HG02588 (cell line): ENCODE data around the gene B3GNT7.
"Not testable (repeated sequence)": the region's sequence is repeated elsewhere in the genome, so short reads cannot be mapped to it uniquely, and the experiment has no call there.

ENCODE experiments used
- ATAC-seq: cut with Tn5 transposase; IDR thresholded peaks from one replicate; pipeline ENCODE4 v1.9.1; 2021; ENCODE audit warnings: mild to moderate bottlenecking, moderate library complexity; ENCODE audit not compliant: unreplicated experiment

B3GNT7 gene

DNA sequence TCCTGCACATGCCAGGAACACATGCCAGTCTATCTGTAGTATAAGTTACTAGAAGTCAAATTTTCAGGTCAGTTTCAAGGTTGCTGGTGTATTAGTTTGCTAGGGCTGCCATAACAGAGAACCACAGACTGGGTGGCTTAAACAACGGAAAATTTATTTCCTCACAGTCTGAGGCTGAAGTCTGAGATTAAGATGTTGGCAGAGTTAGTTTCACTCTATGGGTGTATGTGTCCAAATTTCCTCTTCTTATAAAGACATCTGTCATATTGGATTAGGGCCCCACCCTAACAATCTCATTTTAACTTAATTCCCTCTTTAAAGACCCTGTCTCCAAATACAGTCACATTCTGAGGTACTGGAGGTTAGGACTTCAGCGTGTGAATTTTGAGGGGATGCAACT, 26.5 kb downstream of the B3GNT7 start:
- no peak for ATAC-seq

DNA sequence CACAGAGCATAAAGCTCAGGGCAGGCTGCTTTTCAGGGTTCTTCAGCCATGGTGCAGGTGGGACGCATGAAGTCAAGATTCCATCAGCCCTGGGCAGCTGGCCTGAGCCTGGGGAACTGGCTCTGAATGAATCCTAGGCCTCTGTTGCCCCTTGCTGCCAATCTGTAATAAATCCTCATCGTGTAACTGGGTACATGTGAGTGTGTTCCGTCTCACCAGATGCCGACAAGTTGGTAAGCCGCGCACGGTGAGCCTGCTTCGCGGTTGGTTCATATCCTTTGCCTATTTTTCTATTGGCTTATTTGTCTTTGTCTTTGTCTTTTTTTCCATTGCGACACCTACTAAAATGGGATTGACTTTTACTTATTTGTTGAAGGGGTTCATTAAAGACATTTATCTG, 27.7 kb downstream of the B3GNT7 start:
- ATAC-seq: no peak

DNA sequence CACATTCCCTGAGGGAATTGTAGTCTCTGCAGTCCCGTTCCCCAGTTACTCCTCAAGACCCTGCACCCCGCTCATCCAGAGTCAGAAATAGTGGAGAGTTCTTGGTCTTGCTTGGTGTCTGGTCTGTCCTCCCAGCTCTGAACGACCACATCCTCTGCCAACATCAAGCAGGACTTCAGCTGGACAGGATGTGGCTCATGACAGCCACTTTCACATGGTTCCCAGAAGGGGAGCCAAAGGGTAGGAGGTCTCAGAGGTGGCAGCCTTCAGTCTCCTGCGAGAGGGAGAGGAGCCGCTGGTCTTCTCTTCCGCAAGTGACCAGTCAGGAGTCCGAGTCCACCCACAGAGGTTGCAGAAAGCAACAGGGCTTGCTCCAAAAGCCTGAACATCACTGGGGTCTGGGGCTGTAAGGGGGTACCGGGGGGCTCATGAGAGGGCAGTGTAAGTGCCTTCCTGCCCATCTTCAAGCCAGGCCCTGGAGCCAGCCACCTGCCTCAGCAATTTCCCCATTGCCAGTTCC, 29.8 kb downstream of the B3GNT7 start:
- no peak for ATAC-seq

DNA sequence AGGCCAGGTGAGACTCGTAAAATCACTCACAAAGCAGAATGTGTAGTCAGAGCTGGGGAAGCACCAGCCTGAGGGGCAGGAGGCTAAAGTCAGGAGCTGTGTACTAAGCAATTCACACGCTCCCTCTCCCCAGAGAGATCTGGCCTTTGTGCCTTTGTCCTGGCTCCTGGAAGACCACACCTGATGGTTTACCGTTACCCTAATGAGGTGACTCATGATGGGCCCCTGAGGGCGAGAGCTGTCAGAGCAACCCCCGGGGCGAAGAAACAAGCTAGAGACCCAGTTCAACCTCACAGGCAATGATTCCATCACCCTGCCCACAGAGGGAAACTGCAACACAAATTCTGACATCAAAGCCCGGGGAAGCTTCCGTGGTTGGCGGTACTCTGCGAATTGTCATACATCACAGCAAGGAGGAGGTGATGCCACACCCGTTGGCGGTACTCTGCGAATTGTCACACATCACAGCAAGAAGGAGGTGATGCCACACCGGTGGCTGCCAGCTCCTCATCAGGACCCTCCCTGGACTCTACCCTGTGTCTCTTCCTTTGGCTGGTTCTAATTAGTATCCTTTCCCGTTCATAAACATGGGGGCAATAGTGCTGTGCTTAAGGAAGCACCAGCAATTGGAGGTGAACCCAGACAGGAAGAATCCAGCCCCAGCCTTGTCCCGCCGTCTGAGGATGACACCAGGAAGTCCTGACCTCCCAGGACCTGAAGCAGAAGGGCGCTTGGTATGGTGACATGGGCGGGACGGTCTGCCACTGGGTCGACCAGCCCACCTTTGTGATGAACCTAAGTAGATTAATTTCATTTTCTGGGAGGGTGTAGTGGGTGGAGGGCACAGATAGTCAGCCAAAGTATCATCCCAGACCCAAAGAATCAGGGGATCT, 30.5 kb downstream of the B3GNT7 start:
- ATAC-seq: no peak

DNA sequence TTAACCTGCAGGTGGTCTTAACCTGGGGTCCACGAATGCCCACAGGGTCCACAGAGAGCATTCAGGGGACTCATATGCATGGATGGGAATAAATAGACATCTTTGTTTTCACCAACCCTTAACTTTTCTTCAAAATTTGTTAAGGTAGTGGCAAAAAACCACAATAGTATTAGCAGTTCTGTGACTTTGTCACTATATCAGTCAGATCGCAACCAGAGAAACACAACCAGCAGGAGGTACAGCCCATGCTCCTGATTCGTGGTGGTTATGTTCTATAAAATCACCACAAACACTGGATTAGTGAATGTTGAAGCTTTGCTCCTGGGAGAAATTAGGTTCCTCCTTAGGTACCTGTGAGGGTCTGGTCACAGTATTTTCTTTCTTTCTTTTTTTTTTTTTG, 31.6 kb downstream of the B3GNT7 start:
- no peak for ATAC-seq

DNA sequence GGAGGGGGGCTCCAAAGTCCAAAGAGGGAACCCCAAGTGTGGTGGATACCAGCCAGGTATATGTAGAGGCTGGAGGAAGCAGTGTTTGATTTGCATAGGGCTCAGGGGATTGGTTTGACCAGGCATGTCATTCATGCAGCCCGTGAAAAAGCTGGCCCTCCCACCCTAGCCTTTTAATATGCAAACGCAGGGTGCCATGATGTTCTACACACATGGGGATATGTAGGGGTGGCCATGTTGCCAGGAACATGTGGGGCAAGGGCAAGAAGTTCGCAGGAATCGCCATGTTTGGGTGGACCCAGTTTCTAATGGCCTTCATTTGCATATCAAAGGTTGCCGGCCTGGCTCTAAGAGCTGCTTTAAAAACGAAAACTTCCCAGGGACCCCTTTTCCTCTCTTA, 33.6 kb downstream of the B3GNT7 start:
- no peak for ATAC-seq

DNA sequence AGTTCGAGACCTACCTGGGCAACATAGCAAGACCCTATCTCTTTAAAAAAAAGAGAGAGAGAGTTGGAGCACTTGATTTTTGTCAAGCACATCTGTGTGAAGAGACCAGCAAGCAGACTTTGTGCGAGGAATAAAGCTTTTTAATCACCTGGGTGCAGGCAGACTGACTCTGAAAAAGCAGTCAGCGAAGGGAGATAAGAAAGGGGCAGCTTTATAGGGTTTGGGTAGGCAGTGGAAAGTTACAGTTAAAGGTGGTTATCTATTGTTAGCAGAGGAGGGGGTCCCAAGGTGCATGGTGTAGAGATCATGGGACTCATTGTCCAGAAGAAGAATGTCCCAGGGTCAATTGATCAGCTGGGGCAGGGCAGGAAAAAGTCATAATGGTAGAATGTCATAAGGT, 34.4 kb downstream of the B3GNT7 start:
- no peak for ATAC-seq

DNA sequence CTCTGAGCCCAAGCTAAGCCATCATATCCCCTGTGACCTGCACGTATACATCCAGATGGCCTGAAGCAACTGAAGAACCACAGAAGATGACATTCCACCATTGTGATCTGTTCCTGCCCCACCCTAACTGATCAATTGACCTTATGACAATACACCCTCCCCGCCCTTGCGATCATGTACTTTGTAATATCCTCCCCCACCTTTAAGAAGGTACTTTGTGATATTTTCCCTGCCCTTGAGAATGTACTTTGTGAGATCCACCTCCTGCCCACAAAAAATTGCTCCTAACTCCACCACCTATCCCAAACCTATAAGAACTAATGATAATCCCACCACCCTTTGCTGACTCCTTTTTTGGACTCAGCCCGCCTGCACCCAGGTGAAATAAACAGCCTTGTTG, 34.9 kb downstream of the B3GNT7 start:
- ATAC-seq: not testable (repeated sequence)

DNA sequence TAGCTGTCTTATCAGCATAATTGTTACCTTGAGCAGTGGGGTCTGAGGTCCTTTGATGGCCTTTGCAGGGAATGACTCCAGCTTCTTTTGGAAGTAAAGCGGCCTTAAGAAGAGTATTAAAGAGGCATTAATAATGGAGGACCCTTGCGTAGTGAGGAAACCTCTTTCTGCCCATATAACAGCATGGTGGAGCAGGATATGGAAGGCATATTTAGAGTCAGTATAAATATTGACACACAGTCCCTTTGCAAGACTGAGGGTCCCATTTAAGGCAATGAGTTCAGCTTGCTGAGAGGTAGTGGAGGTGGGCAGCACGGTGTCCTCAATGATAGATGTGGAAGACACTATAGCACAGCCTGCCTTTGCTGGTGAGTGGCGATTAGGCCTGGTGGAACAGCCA, 36.1 kb downstream of the B3GNT7 start:
- no peak for ATAC-seq

DNA sequence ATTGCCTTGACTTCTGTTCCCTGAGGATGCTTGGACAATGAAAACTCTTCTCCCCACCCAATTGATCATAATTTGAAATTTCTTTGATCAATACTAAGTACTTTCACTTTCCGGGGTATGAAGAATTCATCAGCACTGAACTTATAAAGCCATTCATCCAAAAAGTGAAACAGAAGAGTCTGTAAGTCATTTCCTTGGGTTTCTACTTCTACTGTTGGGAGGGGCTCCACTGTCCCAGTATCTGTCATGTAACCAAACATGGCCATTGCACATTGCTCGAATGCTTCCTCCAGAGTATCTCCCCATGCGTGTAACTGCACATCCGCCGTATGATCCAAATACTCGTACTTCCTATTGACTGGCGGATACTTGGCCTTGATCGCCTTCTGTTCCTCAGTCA, 38.5 kb downstream of the B3GNT7 start:
- ATAC-seq: no peak

DNA sequence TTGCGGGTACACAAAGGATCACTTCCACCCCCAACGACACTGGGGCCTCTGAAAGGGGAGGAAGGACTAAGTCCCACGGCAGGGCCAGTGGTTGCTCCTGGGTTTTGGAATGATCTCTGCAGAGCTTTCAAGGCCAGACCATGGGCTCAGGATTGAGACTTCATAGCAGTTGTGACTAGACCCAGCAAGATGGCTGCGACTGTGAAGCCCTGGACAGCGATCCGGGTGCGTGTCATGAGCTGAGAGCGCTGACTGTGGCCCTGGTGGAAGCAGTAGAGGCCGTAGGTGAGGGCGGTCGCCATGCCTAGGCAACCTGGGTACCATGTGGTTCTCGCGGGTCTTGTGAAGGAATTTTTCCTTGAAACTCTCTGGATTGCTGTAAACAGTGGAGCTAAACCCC, 41.4 kb downstream of the B3GNT7 start:
- ATAC-seq: no peak

DNA sequence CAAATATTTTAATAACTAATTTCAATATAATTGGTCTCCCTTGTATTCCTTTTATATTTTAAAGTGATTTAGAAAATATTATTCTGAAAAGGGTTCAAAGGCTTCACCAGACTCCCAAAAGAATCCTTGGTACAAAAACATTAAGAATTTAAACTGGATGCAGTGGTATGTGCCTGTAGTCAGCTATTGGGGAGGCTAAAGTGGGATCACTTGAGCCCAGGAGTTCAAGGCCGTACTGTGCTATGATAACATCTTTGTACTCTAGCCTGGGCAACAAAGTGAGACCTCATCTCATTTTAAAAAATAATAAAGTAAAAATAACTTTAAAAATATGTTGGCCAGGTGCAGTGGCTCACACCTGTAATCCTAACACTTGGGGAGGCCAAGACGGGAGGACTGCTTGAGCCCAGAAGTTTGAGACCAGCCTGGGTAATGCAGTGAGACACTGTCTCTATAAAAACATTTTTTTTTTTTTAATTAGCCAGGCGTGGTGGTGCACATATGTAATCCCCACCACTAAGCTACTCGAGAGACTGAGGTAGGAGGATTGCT, 54.1 kb downstream of the B3GNT7 start:
- ATAC-seq: no peak

DNA sequence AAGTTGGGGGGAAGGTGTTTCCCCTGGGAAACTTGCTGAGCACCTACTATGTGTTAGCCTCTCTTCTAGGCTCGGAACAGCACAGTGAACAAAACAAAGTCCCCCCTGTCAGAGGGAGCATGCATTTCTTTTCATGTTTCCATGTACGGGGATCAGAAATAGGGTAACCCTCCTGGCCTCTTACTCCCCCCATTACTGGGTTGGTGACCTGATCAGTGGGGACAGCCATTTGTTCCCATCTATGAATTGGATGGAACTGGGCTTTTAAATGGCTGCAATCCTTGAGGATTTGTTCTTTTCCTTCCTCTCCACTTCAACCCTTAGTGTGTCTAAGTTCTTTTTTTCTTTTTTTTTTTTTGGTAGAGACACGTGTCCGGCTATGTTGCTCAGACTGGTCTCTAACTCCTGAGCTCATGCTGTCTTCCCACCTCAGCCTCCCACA, 55.1 kb downstream of the B3GNT7 start:
- no peak for ATAC-seq
